Measurements from ENCODE around the gene ATP1B1. TPM values are rescaled to one million over a fixed set of nuclear protein-coding genes. Genes with fewer than 3 reads are reported as not detected.

ATP1B1 gene
- total and polyA plus RNA-seq, 2 of the 13 experiments (the other 11 are each of a cell fraction or from before 2014, with no cell fraction given): 134 to 135 TPM

GRCh38 chr1:169106095-169106920 is at the start of gene ATP1B1 (continued):
- TF ChIP-seq HMGXB3 (CRISPR knock-in tag; IDR thresholded peaks at IDR 0.05; ENCODE audit: borderline replicate concordance) (no peak), ZFY (CRISPR knock-in tag; IDR thresholded peaks at IDR 0.05) (peak; percentile 48), JUN (CRISPR knock-in tag; IDR thresholded peaks at IDR 0.05) (no peak), KDM2A (CRISPR knock-in tag; IDR thresholded peaks at IDR 0.05; ENCODE audit: borderline replicate concordance, low read depth) (peak; percentile 24), POLR2AphosphoS5 (IDR thresholded peaks at IDR 0.05; ENCODE audit: low read depth, low read length) (peak; percentile 96), SMAD9 (CRISPR knock-in tag; IDR thresholded peaks at IDR 0.05) (no peak), KDM5A (IDR thresholded peaks at IDR 0.05; ENCODE audit: borderline replicate concordance, low read length) (no peak), TGIF2 (CRISPR knock-in tag; IDR thresholded peaks at IDR 0.05) (no peak), TBX2 (CRISPR knock-in tag; IDR thresholded peaks at IDR 0.05; ENCODE audit: borderline replicate concordance) (no peak), ZNF121 (CRISPR knock-in tag; IDR thresholded peaks at IDR 0.05) (no peak), ZNF17 (CRISPR knock-in tag; IDR thresholded peaks at IDR 0.05) (no peak), NPAS2 (CRISPR knock-in tag; IDR thresholded peaks at IDR 0.05; ENCODE audit: borderline replicate concordance) (no peak), ZNF326 (CRISPR knock-in tag; IDR thresholded peaks at IDR 0.05; ENCODE audit: borderline replicate concordance) (no peak), NFKBIZ (CRISPR knock-in tag; IDR thresholded peaks at IDR 0.05) (no peak), MTA1 (CRISPR knock-in tag; IDR thresholded peaks at IDR 0.05; ENCODE audit: borderline replicate concordance) (no peak), MTA3 (CRISPR knock-in tag; IDR thresholded peaks at IDR 0.05) (no peak), ZNF563 (CRISPR knock-in tag; IDR thresholded peaks at IDR 0.05) (no peak), HNRNPLL (IDR thresholded peaks at IDR 0.05; ENCODE audit: low read depth, low read length, poor library complexity, severe bottlenecking) (peak; percentile 70), FOXA3 (CRISPR knock-in tag; IDR thresholded peaks at IDR 0.05) (no peak), CBFB (CRISPR knock-in tag; IDR thresholded peaks at IDR 0.05) (no peak; the same call in 1 of the 2 replicates), SMARCC2 (IDR thresholded peaks at IDR 0.05) (no peak)
- TF ChIP-seq, protein P1, sequence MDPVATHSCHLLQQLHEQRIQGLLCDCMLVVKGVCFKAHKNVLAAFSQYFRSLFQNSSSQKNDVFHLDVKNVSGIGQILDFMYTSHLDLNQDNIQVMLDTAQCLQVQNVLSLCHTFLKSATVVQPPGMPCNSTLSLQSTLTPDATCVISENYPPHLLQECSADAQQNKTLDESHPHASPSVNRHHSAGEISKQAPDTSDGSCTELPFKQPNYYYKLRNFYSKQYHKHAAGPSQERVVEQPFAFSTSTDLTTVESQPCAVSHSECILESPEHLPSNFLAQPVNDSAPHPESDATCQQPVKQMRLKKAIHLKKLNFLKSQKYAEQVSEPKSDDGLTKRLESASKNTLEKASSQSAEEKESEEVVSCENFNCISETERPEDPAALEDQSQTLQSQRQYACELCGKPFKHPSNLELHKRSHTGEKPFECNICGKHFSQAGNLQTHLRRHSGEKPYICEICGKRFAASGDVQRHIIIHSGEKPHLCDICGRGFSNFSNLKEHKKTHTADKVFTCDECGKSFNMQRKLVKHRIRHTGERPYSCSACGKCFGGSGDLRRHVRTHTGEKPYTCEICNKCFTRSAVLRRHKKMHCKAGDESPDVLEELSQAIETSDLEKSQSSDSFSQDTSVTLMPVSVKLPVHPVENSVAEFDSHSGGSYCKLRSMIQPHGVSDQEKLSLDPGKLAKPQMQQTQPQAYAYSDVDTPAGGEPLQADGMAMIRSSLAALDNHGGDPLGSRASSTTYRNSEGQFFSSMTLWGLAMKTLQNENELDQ (CRISPR knock-in tag; IDR thresholded peaks at IDR 0.05; ENCODE audit: borderline replicate concordance): no peak
- TF ChIP-seq, protein P2, sequence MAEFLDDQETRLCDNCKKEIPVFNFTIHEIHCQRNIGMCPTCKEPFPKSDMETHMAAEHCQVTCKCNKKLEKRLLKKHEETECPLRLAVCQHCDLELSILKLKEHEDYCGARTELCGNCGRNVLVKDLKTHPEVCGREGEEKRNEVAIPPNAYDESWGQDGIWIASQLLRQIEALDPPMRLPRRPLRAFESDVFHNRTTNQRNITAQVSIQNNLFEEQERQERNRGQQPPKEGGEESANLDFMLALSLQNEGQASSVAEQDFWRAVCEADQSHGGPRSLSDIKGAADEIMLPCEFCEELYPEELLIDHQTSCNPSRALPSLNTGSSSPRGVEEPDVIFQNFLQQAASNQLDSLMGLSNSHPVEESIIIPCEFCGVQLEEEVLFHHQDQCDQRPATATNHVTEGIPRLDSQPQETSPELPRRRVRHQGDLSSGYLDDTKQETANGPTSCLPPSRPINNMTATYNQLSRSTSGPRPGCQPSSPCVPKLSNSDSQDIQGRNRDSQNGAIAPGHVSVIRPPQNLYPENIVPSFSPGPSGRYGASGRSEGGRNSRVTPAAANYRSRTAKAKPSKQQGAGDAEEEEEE (CRISPR knock-in tag; IDR thresholded peaks at IDR 0.05; ENCODE audit: borderline replicate concordance): no peak
